ENCODE measurements around the gene CYP4A22. TPM values are rescaled to one million over a fixed set of nuclear protein-coding genes. Genes with fewer than 3 reads are reported as not detected.

Gene CYP4A22
- total RNA-seq (2012; rRNA removed) (not detected in 2 replicates), polyA plus RNA-seq (2012; rRNA removed) (not detected in 2 replicates), Bru-seq, nascent RNA (not detected), BruChase-seq, experiment 1, labeled RNA remaining after a 6-hour chase (not detected), BruChase-seq, experiment 2, labeled RNA remaining after a 2-hour chase (not detected)
- polyA plus RNA-seq (2012; cell fraction: cytosol; rRNA removed), result not detected in 2 replicates
- polyA plus RNA-seq (2012; cell fraction: nucleus; rRNA removed; ENCODE audit: low replicate concordance), result not detected in 2 replicates
- long read RNA-seq, result 0 reads

GRCh38 chr1:47137198-47137597 is at the start of gene CYP4A22:
CYP4A22 (plus strand) TSS chr1:47137441; CDS start chr1:47137486, 45 bp downstream.
- intact Hi-C loops (cut with micrococcal nuclease) (no loop called here), dilution Hi-C loops (cut with HindIII; ENCODE audit: low sequenced_read_pairs, unreplicated experiment) (no loop called here), in situ Hi-C loops (cut with MboI; ENCODE audit: low sequenced_read_pairs) (no loop called here)
- no peak within 1 kb of the TSS for H3K18ac ChIP-seq (ENCODE audit: low read depth, low read length)
- H2BK20ac ChIP-seq (ENCODE audit: low read depth, low read length), result no peak within 1 kb of the TSS
- no peak within 1 kb of the TSS for H4K91ac ChIP-seq (ENCODE audit: insufficient read depth, low read depth, low read length)
- no peaks in the 10 kb centered on the region for H4K20me1 ChIP-seq (ENCODE audit: insufficient read depth, low read length)
- WGBS, 2 experiments (ENCODE audit: extremely low coverage in 2 of 2, insufficient read length in 1 of 2), result no CpG with 5 or more reads among the region's 4 CpGs
- no peak within 1 kb of the TSS for H3K27ac ChIP-seq (ENCODE audit: insufficient read depth, low read length)
- H2AK5ac ChIP-seq (ENCODE audit: low read depth, low read length), result no peak within 1 kb of the TSS
- H3K4ac ChIP-seq (ENCODE audit: low read depth, low read length), result no peak within 1 kb of the TSS
- no peaks in the 10 kb centered on the region for H3K79me1 ChIP-seq (ENCODE audit: low read depth in 1 of 2, low read length in 2 of 2)
- H3K14ac ChIP-seq (replicated peaks; ENCODE audit: low read depth, low read length), result no peak within 1 kb of the TSS
- no peak within 1 kb of the TSS for H2BK15ac ChIP-seq (ENCODE audit: low read depth, low read length)
- no peak within 1 kb of the TSS for H3K56ac ChIP-seq (ENCODE audit: extremely low read depth, insufficient read depth, low read length)
- no peak within 1 kb of the TSS for H3K4me2 ChIP-seq (ENCODE audit: low read depth, low read length)
- ChIA-PET CTCF (no interaction called here), POLR2A (ENCODE audit: unreplicated experiment) (no interaction called here)
- no peaks in the 10 kb centered on the region for H3K9me1 ChIP-seq (ENCODE audit: insufficient read depth, low read length)
- no peak within 1 kb of the TSS for H4K8ac ChIP-seq (ENCODE audit: low read depth in 2 of 2, low read length in 2 of 2)
- H2BK120ac ChIP-seq (ENCODE audit: low read depth, low read length), result no peak within 1 kb of the TSS
- ATAC-seq (ENCODE audit: low read depth) (no peak), DNase-seq (no peak)
- no peak within 1 kb of the TSS for H2AK9ac ChIP-seq (replicated peaks; ENCODE audit: low read depth, low read length, poor library complexity)
- no peaks in the 10 kb centered on the region for H3K27me3 ChIP-seq (ENCODE audit: control insufficient read depth, insufficient read depth, low read length)
- H3K23ac ChIP-seq (ENCODE audit: low read depth, low read length), result no peak within 1 kb of the TSS
- no peak within 1 kb of the TSS for H3K4me3 ChIP-seq (ENCODE audit: insufficient read depth, low read depth, low read length)
- H4K5ac ChIP-seq (ENCODE audit: low read depth, low read length), result no peak within 1 kb of the TSS
- H3K36me3 ChIP-seq (ENCODE audit: control insufficient read depth, insufficient read depth, low read length), result no peaks in the 10 kb centered on the region
- TF ChIP-seq CTCF (conservative IDR thresholded peaks at IDR 0.05; ENCODE audit: low read depth, low read length) (no peak), USF2 (IDR thresholded peaks at IDR 0.05; ENCODE audit: low read depth, low read length) (no peak)
- no peak within 1 kb of the TSS for H2AFZ ChIP-seq (replicated peaks; ENCODE audit: low read length, poor library complexity)
- no peaks in the 10 kb centered on the region for H3K4me1 ChIP-seq (ENCODE audit: control insufficient read depth, insufficient read depth, low read length)
- H3K9me3 ChIP-seq (ENCODE audit: control insufficient read depth, insufficient read depth, low read length), result no peaks in the 10 kb centered on the region
- no peak within 1 kb of the TSS for H3K9ac ChIP-seq (ENCODE audit: low read depth, low read length)
- H2BK5ac ChIP-seq (ENCODE audit: low read depth, low read length, poor library complexity, severe bottlenecking), result no peak within 1 kb of the TSS
- BruUV-seq (replicated peaks), result no TSS peak
